KMS-11 (cell line): ENCODE measurements around the gene RCAN2.

Experiments
- H2AFZ ChIP-seq: fragments of 200-600 bp; sonication (generic); 2 replicates; pipeline ENCODE4 v1.6.1; 2016; ENCODE audit warnings: antibody characterized with exemption, mixed run types, low read depth
- H3K27ac ChIP-seq: fragments of 200-600 bp; sonication (generic); 2 replicates; pipeline ENCODE4 v1.6.1; 2016; ENCODE audit warnings: mild to moderate bottlenecking, mixed run types
- H3K27me3 ChIP-seq: fragments of 200-600 bp; sonication (generic); 2 replicates; pipeline ENCODE4 v1.6.1; 2017; ENCODE audit warnings: mild to moderate bottlenecking, low read depth, mixed run types, moderate library complexity; ENCODE audit not compliant: insufficient read depth
- H3K36me3 ChIP-seq: fragments of 200-600 bp; sonication (generic); 2 replicates; pipeline ENCODE4 v1.6.1; 2017; ENCODE audit warnings: mild to moderate bottlenecking, mixed run types; ENCODE audit not compliant: insufficient read depth
- H3K4me1 ChIP-seq: fragments of 200-600 bp; sonication (generic); 2 replicates; pipeline ENCODE4 v1.6.1; 2016; ENCODE audit warnings: mild to moderate bottlenecking, low read depth, mixed run types; ENCODE audit not compliant: poor library complexity, severe bottlenecking
- H3K4me2 ChIP-seq: fragments of 200-600 bp; sonication (generic); 2 replicates; pipeline ENCODE4 v1.7.0; 2016; ENCODE audit warnings: mild to moderate bottlenecking, mixed run types
- H3K4me3 ChIP-seq: fragments of 200-600 bp; sonication (generic); IDR thresholded peaks from 2 replicates; pipeline ENCODE4 v1.6.1; 2017; ENCODE audit warnings: low read depth, low read length, mixed read lengths; ENCODE audit not compliant: insufficient read depth
- H3K79me2 ChIP-seq: fragments of 200-600 bp; sonication (generic); 2 replicates; pipeline ENCODE4 v1.6.1; 2016; ENCODE audit warnings: low read depth, mixed run types; ENCODE audit not compliant: insufficient read depth
- H3K9ac ChIP-seq: fragments of 200-600 bp; sonication (generic); 2 replicates; pipeline ENCODE4 v1.6.1; 2016; ENCODE audit warnings: mild to moderate bottlenecking, mixed run types
- H4K20me1 ChIP-seq: fragments of 200-600 bp; sonication (generic); 2 replicates; pipeline ENCODE4 v1.6.1; 2016; ENCODE audit warnings: mild to moderate bottlenecking, mixed run types; ENCODE audit not compliant: insufficient read depth
- CTCF ChIP-seq: fragments of 200-600 bp; sonication (generic); conservative IDR thresholded peaks from 2 replicates; pipeline ENCODE4 v1.6.1; 2017; ENCODE audit warnings: low read depth, mild to moderate bottlenecking, antibody characterized with exemption, low read length, moderate library complexity, mixed read lengths

RCAN2 gene

GRCh38 chr6:46211917-46212316 lies 279.3 kb downstream of the RCAN2 start:
- no peak overlapping the region for H3K27ac ChIP-seq
- no peak overlapping the region for H3K4me2 ChIP-seq
- H3K4me3 ChIP-seq: no peak overlapping the region
- H4K20me1 ChIP-seq: no peaks in the 10 kb centered on the region
- H3K4me1 ChIP-seq: no peaks in the 10 kb centered on the region
- H3K27me3 ChIP-seq: no peaks in the 10 kb centered on the region
- H3K9ac ChIP-seq: no peak overlapping the region
- H3K36me3 ChIP-seq: no peaks in the 10 kb centered on the region
- no peak for TF ChIP-seq CTCF
- no peak overlapping the region for H2AFZ ChIP-seq
- H3K79me2 ChIP-seq: no peaks in the 10 kb centered on the region

GRCh38 chr6:46210294-46210693 lies 281.0 kb downstream of the RCAN2 start:
- H3K4me2 ChIP-seq: no peak overlapping the region
- H2AFZ ChIP-seq: no peak overlapping the region
- H3K36me3 ChIP-seq: no peaks in the 10 kb centered on the region
- H3K79me2 ChIP-seq: no peaks in the 10 kb centered on the region
- no peaks in the 10 kb centered on the region for H3K4me1 ChIP-seq
- no peaks in the 10 kb centered on the region for H3K27me3 ChIP-seq
- H3K9ac ChIP-seq: no peak overlapping the region
- no peaks in the 10 kb centered on the region for H4K20me1 ChIP-seq
- H3K27ac ChIP-seq: no peak overlapping the region
- H3K4me3 ChIP-seq: no peak overlapping the region
- no peak for TF ChIP-seq CTCF

GRCh38 chr6:46208303-46208702 lies 282.9 kb downstream of the RCAN2 start:
- Histone ChIP-seq H3K4me1 (no peaks in the 10 kb centered on the region), H2AFZ (no peak overlapping the region), H3K27me3 (no peaks in the 10 kb centered on the region), H3K4me3 (no peak overlapping the region), H3K27ac (no peak overlapping the region), H3K9ac (no peak overlapping the region), H3K36me3 (no peaks in the 10 kb centered on the region), H3K4me2 (no peak overlapping the region), H4K20me1 (no peaks in the 10 kb centered on the region), H3K79me2 (no peaks in the 10 kb centered on the region)
- TF ChIP-seq CTCF: no peak

- Histone ChIP-seq H4K20me1 (no peaks in the 10 kb centered on the region), H3K4me1 (no peaks in the 10 kb centered on the region), H3K4me3 (no peak overlapping the region), H3K27me3 (no peaks in the 10 kb centered on the region), H2AFZ (no peak overlapping the region), H3K9ac (no peak overlapping the region), H3K4me2 (no peak overlapping the region), H3K79me2 (no peaks in the 10 kb centered on the region), H3K36me3 (no peaks in the 10 kb centered on the region), H3K27ac (no peak overlapping the region)
- TF ChIP-seq CTCF: no peak
Observed at GRCh38 chr6:46207174-46207573, 284.1 kb downstream of the RCAN2 start.
